Stimulated activated naive CD4-positive, alpha-beta T cell (primary cell): ENCODE results near the gene TTC16.

Experiments used
- DNase-seq, 6 experiments: peaks; one replicate each; lab custom pipeline; 2025; lab: John Stamatoyannopoulos, UW

TTC16 gene

DNA sequence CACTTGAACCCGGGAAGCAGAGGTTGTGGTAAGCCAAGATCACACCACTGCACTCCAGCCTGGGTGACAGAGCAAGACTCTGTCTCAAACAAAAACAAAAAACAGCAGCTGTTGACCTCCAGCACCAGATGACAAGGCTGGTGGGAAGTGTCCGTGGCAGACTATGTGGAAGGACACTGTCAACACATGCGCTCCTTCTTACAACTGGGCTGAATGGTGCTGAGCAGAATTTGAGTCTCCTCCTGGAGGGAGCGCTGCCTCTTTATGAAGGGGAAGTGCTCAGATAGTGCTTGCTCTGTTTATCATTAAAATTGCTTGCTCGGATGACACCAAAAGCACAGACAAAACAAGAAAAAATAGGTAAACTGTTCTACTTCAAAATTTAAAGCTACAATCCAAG, 18.3 kb upstream of the TTC16 start:
- no peak for DNase-seq

DNA sequence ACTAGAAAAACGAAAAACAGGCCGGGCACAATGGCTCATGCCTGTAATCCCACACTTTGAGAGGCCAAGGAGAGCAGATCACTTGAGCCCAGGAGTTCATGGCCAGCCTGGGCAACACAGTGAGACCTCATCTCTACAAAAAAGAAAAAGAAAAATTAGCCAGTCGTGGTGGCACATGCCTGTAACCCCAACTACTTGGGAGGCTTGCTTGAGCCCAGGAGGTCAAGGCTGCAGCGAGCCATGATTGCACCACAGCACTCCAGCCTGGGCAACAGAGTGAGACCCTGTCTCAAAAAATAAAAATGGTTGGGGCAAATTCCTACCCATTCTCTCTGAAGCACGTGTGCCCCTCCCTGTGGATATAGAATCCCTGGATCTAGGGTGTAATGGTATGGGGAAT, 17.5 kb upstream of the TTC16 start:
- DNase-seq = no peak

DNA sequence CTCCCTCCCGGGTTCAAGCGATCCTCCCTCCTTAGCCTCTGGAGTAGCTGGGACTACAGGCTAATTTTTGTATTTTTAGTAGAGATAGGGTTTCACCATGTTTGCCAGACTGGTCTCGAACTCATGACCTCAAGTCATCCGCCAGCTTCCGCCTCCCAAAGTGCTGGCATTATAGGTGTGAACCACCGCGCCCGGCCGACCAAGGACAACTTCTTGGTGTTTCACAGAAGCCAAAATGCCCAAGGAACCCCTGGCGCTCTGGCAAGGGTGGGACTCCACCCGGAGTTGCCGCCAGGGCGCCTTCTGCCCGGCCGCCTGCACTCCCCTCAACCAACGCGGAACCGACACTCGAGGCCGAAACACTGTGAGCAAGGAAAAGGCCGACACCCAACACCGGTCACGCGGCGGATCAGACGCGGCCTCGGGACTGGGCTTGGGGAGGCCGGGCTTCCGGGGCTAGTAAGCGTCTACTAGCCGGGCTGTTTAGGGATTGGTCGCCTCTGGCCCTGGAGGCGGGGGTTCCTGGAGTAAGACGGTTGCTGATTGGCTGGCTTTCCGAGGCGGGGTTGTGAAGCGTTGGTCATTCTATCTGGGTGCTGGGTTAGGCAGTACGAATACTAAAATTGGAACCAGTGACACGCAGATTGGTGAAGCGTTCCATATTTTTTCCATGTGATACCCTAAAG, 16.8 kb upstream of the TTC16 start:
- DNase-seq = peak; percentile 56 to 81 (median 74)

DNA sequence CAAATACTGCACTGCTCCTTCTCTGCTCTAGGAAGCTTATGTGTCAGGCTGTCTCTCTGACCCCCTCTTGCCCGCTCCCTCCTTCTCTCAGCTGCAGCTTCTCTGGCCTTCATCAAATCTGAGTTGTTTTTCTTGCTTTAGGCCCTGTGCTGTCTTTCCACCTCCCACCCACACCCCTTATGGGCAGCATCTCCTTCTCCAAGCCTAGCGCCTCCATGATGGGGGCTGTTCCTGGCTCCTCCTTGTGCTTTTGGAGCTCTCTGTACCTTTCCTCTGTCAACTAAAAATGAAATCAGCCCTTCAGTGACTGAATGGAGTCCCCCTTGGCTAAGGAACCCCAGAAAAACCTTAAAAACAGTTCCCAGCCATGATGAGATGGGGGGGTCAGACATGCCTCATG, 15.7 kb upstream of the TTC16 start:
- no peak for DNase-seq

DNA sequence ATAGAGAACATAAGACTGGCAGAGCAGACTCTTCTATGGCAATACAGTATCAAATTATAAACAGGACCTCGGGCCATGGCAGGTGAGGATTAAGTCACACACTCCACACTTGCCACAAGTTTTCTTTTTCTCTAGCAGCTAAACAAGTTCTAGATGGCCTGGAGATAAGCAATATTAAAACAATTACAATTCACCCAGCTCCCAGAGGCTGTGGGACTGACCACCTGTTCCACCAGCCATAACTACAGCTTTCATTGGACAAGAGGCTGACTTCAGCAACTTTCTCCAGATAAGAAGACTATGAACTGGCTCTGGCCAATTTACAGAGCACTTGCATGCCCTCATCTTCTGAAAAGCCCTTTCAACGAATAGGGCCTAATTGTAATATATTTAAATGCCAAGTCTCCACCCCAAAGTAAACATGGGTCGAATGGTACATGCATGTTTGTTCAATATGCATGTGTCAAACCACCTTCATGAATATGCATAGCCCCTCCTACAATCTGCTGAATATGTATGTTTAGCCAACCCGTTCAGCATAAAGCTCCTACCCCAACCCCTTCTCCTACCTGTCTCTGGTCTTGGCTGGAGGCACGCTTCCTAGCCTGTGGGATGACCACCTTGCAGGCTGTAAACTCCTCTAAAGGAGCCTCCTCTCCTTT, 15.2 kb upstream of the TTC16 start:
- no peak for DNase-seq

DNA sequence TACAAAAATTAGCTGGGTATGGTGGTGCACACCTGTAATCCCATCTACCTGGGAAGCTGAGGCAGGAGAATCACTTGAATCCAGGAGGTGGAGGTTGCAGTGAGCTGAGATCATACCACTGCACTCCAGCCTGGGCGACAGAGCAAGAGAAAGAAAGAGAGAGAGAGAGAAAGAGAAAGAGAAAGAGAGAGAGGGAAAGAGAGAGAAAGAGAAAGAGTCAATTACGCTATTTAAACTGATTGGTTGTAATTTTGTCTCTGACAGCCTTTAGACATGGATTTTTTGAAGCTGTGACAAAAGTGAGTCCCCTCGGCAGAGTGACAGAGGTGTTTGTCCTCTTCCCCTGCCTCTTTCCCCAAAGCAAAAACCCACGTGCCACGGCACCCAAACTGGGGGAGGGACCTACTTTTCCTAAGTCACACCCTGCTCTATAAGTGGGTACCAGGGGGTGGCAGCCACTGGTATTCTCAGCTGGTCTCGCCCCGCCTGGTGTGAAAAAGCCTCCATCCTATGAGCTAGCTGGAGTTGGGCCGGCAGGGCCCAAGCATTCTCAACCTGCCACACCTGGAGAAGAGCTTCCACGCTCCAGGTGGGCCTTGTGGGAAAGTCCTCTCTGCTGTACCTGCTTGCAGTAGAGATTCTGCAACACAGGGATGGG, 12.5 kb upstream of the TTC16 start:
- DNase-seq = no peak

DNA sequence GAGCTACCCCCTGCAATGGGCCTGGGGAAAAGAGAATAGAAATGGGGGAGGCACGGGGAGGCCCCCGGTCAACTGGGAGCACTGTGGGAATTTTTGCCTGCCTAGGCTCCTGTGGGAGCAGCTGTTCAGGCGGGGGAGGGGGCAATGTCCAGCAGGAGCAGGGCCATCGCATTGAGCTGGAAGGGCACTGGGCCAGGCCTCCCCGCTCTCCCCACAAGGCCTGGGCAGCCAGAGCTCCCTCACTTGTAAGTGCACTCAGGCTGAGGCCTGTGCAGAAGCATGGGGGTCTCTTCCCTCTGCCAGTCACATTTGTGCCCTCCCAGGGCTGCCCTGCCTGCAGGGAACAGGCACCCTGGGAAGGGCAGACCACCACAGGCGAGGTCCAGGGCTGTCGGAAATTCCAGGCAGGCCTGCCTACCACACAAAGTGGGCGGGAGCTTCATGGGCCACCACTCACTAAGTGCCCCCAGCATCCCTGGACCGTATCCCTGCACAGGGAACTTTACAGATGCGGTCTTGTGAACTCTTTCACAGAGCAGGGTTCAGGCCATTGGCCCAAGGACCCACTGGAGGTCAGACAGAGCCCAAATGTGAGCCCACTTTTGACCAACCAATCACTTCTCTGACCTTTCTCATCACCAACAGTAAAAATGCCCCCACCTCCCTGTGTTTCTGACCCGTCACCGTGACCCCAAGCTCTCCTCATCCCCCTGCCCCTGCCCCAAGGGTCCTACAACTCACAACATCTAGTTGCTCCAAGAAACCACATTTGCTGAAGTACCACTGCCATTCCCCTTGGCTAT, 10.1 kb upstream of the TTC16 start:
- DNase-seq = no peak

DNA sequence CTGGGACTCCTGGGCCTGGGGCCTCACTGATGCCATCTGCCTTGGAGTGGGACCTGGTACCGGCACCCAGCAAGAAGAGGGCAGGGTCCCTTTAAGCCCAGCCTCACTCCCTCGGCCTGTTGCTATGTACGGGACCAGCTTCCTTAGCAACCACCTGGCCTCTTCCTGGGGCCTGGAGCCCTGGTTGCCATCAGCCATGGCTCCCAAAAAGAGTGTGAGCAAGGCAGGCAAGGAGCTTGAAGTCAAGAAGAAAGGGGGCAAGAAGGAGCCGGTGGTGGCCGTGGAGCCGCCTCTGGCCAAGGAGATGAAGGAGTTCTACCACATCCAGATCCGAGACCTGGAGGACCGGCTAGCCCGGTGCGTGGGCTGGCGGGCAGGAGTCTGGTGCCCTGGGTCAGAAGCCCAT, 9.0 kb upstream of the TTC16 start, which contains the start of gene CFAP157:
Gene CFAP157 (plus strand): TSS at position 153 of the 406 bp plus-strand sequence. CDS start 44 bp downstream, at position 197.
- no peak for DNase-seq

DNA sequence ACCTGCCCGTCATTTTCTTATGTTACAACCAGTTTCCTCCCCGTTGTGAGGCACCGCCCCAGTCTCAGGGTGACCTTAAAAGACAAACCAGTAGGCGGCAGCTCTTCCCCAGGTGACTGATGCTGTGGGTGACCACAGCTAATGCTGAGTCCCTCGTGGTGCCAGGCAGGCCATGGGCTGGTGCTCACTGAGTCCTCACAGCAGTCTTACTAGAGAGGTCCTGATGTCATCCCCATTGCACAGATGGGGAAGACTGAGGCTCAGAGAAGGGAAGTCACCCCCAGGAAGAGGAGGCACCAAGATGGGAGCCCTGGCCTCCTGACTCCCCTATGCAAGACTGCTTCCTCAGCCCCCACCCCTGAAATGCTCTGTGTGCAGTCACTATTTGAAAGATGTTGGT, 8.1 kb upstream of the TTC16 start:
- DNase-seq = no peak

DNA sequence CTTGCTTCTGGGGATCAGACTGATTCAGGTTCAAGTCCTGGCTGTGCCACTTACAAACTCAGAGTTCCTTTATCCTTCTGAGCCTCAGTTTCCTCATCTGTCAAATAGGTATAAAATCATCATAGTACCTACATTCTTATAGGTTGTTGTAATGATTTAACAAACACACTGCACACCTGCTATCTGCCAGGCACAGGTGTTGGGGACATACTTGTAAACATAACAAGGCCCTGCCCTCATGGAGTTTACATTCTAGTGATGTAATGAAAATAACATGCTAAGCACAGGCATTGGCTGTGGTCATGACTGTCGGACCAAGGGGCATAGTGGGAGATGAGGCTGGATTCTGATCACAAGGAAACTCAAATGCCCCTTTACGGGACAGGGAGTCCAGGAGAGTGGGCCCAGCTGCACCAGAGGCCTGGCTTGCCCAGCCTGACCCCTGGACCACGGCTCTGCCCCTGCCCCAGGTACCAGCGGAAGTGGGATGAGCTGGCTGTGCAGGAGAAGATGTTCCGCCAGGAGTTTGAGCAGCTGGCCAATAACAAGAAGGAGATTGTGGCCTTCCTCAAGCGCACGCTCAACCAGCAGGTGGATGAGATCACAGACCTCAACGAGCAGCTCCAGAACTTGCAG, 6.8 kb upstream of the TTC16 start:
- DNase-seq = no peak

DNA sequence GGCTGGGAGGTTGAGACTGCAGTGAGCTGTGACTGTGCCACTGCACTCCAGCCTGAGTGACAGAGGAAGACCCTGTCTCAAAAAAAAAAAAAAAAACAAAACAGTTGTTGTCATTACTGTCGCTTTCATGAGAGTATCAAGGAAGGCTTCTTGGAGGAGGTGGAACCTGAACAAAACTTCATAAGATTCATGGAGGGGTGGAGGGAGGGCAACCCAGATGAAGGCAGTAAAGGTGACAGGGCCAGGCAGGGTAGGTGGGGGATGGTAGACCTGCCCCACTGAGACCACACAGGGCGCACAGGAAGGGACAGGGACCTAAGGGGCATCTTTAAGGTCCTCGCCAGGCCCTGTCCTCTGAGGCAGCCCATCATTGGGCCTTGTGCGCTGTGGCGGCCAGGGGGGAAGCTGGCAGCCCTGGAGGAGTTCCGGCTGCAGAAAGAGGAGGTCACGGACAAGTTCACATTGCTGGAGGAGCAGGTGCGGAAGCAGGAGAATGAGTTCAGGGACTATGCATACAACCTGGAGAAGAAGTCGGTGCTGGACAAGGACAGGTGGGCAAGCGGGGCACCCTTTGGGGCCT, 5.6 kb upstream of the TTC16 start:
- DNase-seq = no peak

DNA sequence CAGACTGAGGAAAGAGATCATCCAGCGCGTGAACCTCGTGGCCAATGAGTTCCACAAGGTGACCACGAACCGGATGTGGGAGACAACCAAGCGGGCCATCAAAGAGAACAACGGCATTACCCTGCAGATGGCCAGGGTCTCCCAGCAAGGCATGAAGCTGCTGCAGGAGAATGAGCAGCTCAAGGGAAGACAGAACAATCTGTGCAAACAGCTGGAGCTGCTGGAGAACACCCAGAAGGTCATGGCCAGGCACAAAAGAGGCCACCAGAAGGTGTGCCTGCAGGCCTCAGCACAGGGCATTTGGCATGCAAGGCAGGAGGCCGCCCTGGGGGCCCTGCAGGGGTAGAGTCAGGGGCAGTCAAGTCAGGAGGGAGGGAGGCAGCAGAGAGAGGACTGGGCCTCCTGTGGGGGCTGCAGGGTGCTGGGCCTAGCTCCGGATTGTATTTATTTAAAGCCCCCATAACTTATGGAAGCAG, 4.6 kb upstream of the TTC16 start:
- no peak for DNase-seq

DNA sequence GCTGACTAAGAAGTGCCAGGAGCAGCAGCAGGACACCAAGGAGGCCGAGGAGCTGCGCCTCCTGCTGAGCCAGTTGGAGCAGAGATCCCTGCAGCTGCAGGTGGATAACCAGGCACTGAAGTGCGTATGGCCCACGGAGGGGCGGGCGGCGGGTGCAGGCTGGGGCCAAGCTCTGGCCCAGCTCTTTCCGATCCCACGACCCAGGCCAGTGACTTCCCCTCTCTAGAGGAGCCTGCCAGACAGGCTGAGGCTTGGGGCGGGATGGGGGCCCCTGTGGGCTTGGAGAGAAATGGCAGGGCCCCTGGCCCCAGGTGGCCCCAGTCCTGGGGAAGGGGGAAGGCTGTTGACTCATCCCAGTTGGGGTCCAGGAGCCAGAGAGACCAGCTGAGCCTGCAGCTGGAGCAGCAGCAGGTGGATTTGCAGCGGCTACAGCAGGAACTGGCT, 4.0 kb upstream of the TTC16 start:
- DNase-seq = no peak

DNA sequence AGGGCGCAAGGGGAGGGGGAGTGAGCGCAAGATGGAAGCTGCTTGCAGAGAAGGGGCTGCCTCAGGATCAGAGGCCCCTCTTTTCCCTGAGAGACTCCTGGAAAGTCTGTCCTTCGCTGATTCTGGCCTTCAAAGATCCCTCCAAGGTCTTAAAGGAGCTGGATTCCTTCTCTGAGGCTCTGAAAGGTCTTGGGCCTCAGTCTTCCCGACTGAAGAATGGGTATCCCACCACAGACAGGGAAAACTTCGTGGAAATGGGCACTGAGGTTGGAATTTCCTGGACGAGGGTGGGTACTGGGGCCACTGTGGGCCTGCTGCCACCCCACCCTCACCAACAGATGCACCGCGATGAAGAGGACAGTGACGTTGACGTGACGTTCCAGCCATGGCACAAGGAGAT, 3.5 kb upstream of the TTC16 start:
- DNase-seq = no peak

DNA sequence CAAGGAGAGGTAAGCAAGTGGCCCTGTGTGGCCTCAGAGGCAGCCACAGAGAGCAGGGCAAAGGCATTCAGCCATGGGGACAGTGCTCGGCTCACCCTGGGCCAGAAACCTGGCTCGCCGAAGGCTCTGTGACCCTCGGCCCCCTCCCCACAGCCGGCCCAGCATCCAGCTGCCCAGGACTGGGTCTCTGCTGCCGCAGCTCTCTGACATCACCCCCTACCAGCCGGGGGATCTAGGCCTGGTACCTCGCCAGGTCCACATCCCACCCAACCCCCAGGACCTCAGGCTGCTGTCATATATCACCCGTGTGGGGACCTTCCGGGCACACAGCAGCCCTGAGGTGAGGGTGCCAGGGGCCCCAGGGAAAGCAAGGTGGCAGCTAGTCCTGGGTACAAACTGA, 3.0 kb upstream of the TTC16 start:
- no peak for DNase-seq

DNA sequence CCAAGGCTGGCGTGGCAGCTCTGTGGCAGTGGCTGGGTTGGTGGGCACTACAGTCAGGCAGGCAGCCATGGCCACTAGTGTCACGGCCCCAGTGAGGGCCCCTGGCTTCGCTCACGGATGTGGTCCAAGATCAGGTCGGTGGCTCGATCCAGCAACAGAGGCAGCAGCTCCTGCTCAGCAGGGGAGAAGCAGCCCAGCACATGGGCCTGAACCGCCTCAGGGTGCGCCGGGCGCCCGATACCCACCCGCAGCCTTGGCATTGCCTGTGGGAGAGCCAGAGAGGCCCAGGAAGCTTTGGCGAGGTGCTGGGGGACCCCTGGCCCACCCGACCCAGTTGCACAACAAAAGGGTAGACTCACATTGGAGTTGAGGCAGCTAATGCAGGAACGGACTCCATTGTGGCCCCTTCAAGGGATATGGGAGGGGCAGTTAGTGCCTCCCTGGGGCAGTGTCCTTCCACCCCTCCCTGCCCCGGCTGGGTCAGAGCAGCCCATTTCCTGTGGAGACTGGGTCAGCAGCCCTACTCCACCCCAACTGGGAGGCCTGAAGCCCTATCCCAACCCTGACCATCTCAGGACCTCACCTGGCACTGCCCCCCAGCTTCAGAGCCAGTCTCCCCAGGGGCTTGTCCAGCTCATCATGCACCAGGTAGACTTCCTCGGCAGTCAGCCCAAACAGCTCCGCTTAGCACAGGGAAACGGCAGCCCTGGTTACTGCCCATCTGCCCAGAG, 1.7 kb upstream of the TTC16 start:
- no peak for DNase-seq

DNA sequence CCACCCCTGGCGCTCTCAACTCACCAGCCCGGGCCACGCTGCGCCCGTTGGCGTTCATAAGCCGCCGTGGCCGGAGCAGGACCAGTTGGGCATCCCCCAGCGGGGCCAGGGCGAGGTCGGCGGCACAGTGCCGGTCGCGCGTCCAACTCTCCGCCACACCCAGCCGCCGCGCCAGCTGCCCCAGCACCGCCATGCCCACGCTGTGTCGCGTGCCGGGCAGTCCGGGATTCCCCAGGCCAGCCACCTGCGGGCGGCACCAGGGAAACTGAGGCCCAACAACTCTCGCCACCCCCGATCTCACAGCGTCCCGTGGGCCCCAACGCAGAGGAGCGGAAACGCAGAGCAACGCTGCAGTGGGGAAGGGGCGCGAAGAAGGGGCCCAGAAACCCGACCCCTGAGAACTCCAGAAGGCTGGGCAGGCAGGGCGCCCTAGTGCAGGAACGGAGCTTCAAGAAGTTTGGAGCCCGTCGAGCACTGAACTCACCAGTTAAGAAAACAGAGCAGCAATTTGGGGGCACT, 869 bp upstream of the TTC16 start:
- no peak for DNase-seq

DNA sequence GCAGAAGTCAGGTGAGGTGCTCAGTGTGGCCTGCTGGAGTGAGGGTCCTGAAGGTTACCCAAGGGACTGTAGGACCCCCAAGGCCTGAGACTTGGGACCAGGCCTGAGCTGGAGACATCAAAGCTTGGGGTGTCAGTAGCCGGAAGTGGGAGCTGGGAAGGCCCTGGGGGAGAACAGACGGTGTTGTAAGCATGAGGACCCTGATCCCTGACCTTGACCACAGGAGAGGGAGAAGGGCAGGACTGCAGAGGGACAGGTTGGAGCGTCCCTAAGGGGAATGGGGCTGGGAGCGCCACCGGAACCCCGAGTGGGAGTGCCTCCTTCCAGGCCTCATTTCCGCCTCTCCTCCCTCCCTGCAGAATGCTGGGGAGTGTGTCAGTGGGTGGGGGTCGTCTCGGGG, 533 bp downstream of the TTC16 start:
- no peak for DNase-seq

DNA sequence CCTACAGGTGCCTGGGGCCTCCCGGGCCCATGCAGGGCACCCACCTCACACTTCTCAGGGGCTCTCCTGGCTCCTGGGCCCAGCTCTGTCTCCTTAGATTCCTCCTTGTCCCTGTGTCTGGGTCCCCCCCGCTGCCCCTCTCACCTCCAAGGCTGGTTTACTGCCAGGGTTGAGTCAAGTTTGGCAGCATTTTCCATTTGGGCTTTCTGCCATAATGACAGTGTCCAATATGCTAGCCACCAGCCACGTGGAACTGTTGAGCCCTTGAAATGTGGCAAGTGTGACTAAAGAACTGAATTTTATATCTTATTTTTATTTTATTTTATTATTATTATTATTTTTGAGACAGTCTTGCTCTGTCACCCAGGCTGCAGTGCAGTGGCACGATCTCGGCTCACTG, 1.9 kb downstream of the TTC16 start:
- DNase-seq = no peak
